Spleen (tissue), 11 donors: Measurements from ENCODE around the gene NEDD4L. TPM values are rescaled to one million over a fixed set of nuclear protein-coding genes. Genes with fewer than 3 reads are reported as not detected.

Source experiments
- DNase-seq: peaks from one replicate; pipeline ENCODE4 v3.0.0-alpha.2; 2020
- H3K27ac ChIP-seq, 8 donors: fragments of 200-600 bp; sonication (generic) in 7 of 8; 1 replicate in 4 of 8; 2 replicates in 4 of 8; pipeline versions ENCODE4 v1.5.0 to v1.8.0; 2016 to 2021; ENCODE audit warnings: inconsistent platforms in 4 of 8, mild to moderate bottlenecking in 4 of 8, moderate library complexity in 1 of 8
- H3K27me3 ChIP-seq, 7 donors: fragments of 200-600 bp; sonication (generic) in 6 of 7; replicated peaks in 1 of 7; 1 replicate in 4 of 7; 2 replicates in 3 of 7; pipeline versions ENCODE4 v1.5.0 to v1.8.0; 2016 to 2021; ENCODE audit warnings: inconsistent platforms in 3 of 7, mild to moderate bottlenecking in 1 of 7
- H3K36me3 ChIP-seq, 6 donors: fragments of 200-600 bp; sonication (generic) in 5 of 6; 1 replicate in 4 of 6; 2 replicates in 2 of 6; pipeline versions ENCODE4 v1.5.0 to v1.8.0; 2016 to 2021; ENCODE audit warnings: inconsistent platforms in 2 of 6
- H3K4me1 ChIP-seq, 6 donors: fragments of 200-600 bp; sonication (generic) in 5 of 6; 1 replicate in 3 of 6; 2 replicates in 3 of 6; pipeline versions ENCODE4 v1.5.0 to v1.8.0; 2016 to 2021; ENCODE audit warnings: inconsistent platforms in 3 of 6
- H3K4me3 ChIP-seq, 8 donors: fragments of 200-600 bp; sonication (generic) in 7 of 8; 1 replicate in 4 of 8; 2 replicates in 4 of 8; pipeline versions ENCODE4 v1.5.0 to v1.8.0; 2016 to 2021; ENCODE audit warnings: inconsistent platforms in 4 of 8, mild to moderate bottlenecking in 4 of 8, moderate library complexity in 2 of 8
- H3K9me3 ChIP-seq, 8 donors: fragments of 200-600 bp; sonication (generic) in 7 of 8; 1 replicate in 4 of 8; 2 replicates in 4 of 8; pipeline versions ENCODE4 v1.5.0 to v1.8.0; 2016 to 2021; ENCODE audit warnings: inconsistent platforms in 4 of 8
- CTCF ChIP-seq, 11 experiments: fragments of 200-600 bp in 7 of 11; fragments of 450-650 bp in 4 of 11; sonication (generic) in 4 of 11; IDR thresholded peaks in 8 of 11; conservative IDR thresholded peaks in 3 of 11; 1 replicate in 7 of 11; 2 replicates in 4 of 11; pipeline versions ENCODE4 v1.4.0 to v1.8.0; 2016 to 2021; ENCODE audit warnings: antibody characterized with exemption in 11 of 11, inconsistent platforms in 4 of 11, mild to moderate bottlenecking in 1 of 11
- POLR2A ChIP-seq, 3 donors: fragments of 450-650 bp; IDR thresholded peaks; one replicate each; pipeline ENCODE4 v1.5.1; 2017; ENCODE audit warnings: antibody characterized with exemption in 3 of 3, mild to moderate bottlenecking in 1 of 3
- POLR2AphosphoS5 ChIP-seq, 3 donors: sonication (generic); formaldehyde crosslinking; IDR thresholded peaks; one replicate each; pipeline ENCODE4 v1.5.1; 2017; ENCODE audit warnings: antibody characterized with exemption in 3 of 3
- WGBS, 5 donors: extraction: QIAGEN DNeasy Blood & Tissue Kit in 3 of 5; methylation state at CpG; one replicate each; pipeline versions ENCODE4 v1.1.5 to v1.1.7; 2013 to 2018; 5-methylcytosine and 5-hydroxymethylcytosine counted together
- intact Hi-C: fragments of 100-400 bp; cut with DNase I; formaldehyde crosslinking; loops from one replicate; pipeline ENCODE4 v1.15.0; 2023; ENCODE audit warnings: low total_unique reads
- polyA plus RNA-seq, 3 donors: library from polyadenylated mRNA; stranded (reverse); fragments of 200-250 nt; gene quantifications; one replicate each; pipeline ENCODE4 v1.2.1, GENCODE V29; 2013
- total RNA-seq, 7 donors: library from RNA; depleted of rRNA in 3 of 7; stranded (reverse); fragments of >200 nt in 3 of 7; fragmentation: NEBNext Ultra II Directional in 4 of 7; extraction: Animal tissue kit (Norgen Biotek cat#: 25700) in 4 of 7; gene quantifications; one replicate each; pipeline versions ENCODE4 v1.1.0 to v1.2.1, GENCODE V29; 2016 to 2021
- donor health status: healthy with polysubstance abuse.
- donor health status: DM: no; HTN: no; CAD: no; lungs with moderate emphysema.
- donor health status: DM: no; HTN: no; CAD: no.
- donor health status: Bipolar disorder and iron deficiency.
- donor health status: healthy.
- donor health status: DM: no; HTN: no; CAD: no.
- donor health status: DM: yes; HTN: yes; CAD: no.

The NEDD4L gene
- total and polyA plus RNA-seq, 10 donors: 8.7 to 26.9 (median 18.3) TPM

- no peak for DNase-seq
- H3K9me3 ChIP-seq: no peaks in the 10 kb centered on the region
- H3K4me3 ChIP-seq: no peak overlapping the region
- peaks cover 0 to 78% (median 9%) of the 10 kb centered on the region in 6 donors for H3K36me3 ChIP-seq
- H3K27ac ChIP-seq: no peak overlapping the region
- H3K27me3 ChIP-seq: no peaks in the 10 kb centered on the region
- intact Hi-C loops: no loop called here
- H3K4me1 ChIP-seq: peaks cover 0 to 13% (median 5%) of the 10 kb centered on the region in 6 donors
- WGBS, 5 donors: 89 to 95% (median 93%) methylated on average over 14 of the region's 14 CpGs
- TF ChIP-seq POLR2A (IDR thresholded peaks at IDR 0.05): no peak
- no peak for TF ChIP-seq POLR2AphosphoS5 (IDR thresholded peaks at IDR 0.05)
- TF ChIP-seq CTCF (IDR thresholded peaks at IDR 0.05 in 8 of 11, conservative IDR thresholded peaks at IDR 0.05 in 3 of 11): no peak
Observed at GRCh38 chr18:58388736-58389135, 344.7 kb downstream of the NEDD4L start.

GRCh38 chr18:58389745-58390144 is 345.7 kb downstream of the NEDD4L start:
- Histone ChIP-seq H3K4me3 (no peak overlapping the region), H3K27me3 (no peaks in the 10 kb centered on the region), H3K27ac (no peak overlapping the region), H3K4me1 (peaks cover 0 to 13% (median 5%) of the 10 kb centered on the region in 6 donors), H3K9me3 (no peaks in the 10 kb centered on the region), H3K36me3 (peaks cover 0 to 75% (median 5%) of the 10 kb centered on the region in 6 donors)
- no peak for DNase-seq
- intact Hi-C loops: no loop called here
- TF ChIP-seq POLR2A (IDR thresholded peaks at IDR 0.05) (no peak), CTCF (IDR thresholded peaks at IDR 0.05 in 8 of 11, conservative IDR thresholded peaks at IDR 0.05 in 3 of 11) (no peak), POLR2AphosphoS5 (IDR thresholded peaks at IDR 0.05) (no peak)
- WGBS, 5 donors: 86 to 97% (median 94%) methylated on average over 2 of the region's 2 CpGs

- TF ChIP-seq POLR2A (IDR thresholded peaks at IDR 0.05) (no peak), POLR2AphosphoS5 (IDR thresholded peaks at IDR 0.05) (no peak), CTCF (IDR thresholded peaks at IDR 0.05 in 8 of 11, conservative IDR thresholded peaks at IDR 0.05 in 3 of 11) (no peak)
- DNase-seq: no peak
- Histone ChIP-seq H3K27me3 (no peaks in the 10 kb centered on the region), H3K36me3 (peaks cover 0 to 69% (median 5%) of the 10 kb centered on the region in 6 donors), H3K4me1 (peaks cover 0 to 13% (median 5%) of the 10 kb centered on the region in 6 donors), H3K9me3 (no peaks in the 10 kb centered on the region), H3K27ac (no peak overlapping the region), H3K4me3 (no peak overlapping the region)
- 93 to 97% (median 95%) methylated on average over 9 of the region's 9 CpGs for WGBS, 5 donors
- intact Hi-C loops: no loop called here
Observed at GRCh38 chr18:58390399-58390798, 346.4 kb downstream of the NEDD4L start.

GRCh38 chr18:58391231-58391825 is 347.3 kb downstream of the NEDD4L start:
- TF ChIP-seq POLR2A (IDR thresholded peaks at IDR 0.05): no peak
- no peak for TF ChIP-seq CTCF (IDR thresholded peaks at IDR 0.05 in 8 of 11, conservative IDR thresholded peaks at IDR 0.05 in 3 of 11)
- TF ChIP-seq POLR2AphosphoS5 (IDR thresholded peaks at IDR 0.05): no peak
- intact Hi-C loops: no loop called here

More at GRCh38 chr18:58391231-58391825, 347.3 kb downstream of the NEDD4L start:
- no peak overlapping the region for H3K4me3 ChIP-seq
- H3K27ac ChIP-seq: no peak overlapping the region
- no peaks in the 10 kb centered on the region for H3K27me3 ChIP-seq
- 87 to 100% (median 91%) methylated on average over 1 of the region's 1 CpG for WGBS, 5 donors
- H3K9me3 ChIP-seq: no peaks in the 10 kb centered on the region
- DNase-seq: no peak
- peaks cover 0 to 13% (median 5%) of the 10 kb centered on the region in 6 donors for H3K4me1 ChIP-seq
- peaks cover 0 to 59% (median 0%) of the 10 kb centered on the region in 6 donors for H3K36me3 ChIP-seq
